Dendritic cell treated with granulocyte-macrophage colony-stimulating factor and Interleukin-4, amounts not matched to agents 40 ng/mL and 50 ng/mL, for 4 days (primary cell): ENCODE results near the gene TOR4A.
"Not testable (repeated sequence)": the region's sequence is repeated elsewhere in the genome, so short reads cannot be mapped to it uniquely, and the experiment has no call there.

ENCODE experiments used
- H3K27ac Mint-ChIP-seq: one replicate; pipeline ENCODE4 v1.8.0; 2022; ENCODE audit warnings: mild to moderate bottlenecking, mixed read lengths
- H3K27me3 Mint-ChIP-seq: one replicate; pipeline ENCODE4 v1.8.0; 2022; ENCODE audit warnings: mild to moderate bottlenecking, mixed read lengths
- H3K36me3 Mint-ChIP-seq: one replicate; pipeline ENCODE4 v1.8.0; 2022; ENCODE audit warnings: low read depth, mixed read lengths
- H3K4me1 Mint-ChIP-seq: one replicate; pipeline ENCODE4 v1.8.0; 2022; ENCODE audit warnings: low read depth, mixed read lengths
- H3K4me3 Mint-ChIP-seq: one replicate; pipeline ENCODE4 v1.8.0; 2022; ENCODE audit warnings: mild to moderate bottlenecking, moderate library complexity, mixed read lengths
- H3K9me3 Mint-ChIP-seq: one replicate; pipeline ENCODE4 v1.8.0; 2022; ENCODE audit warnings: mixed read lengths
- intact Hi-C: fragments of 100-400 bp; cut with micrococcal nuclease; formaldehyde crosslinking; loops from one replicate; pipeline ENCODE4 v1.15.0; 2022

TOR4A gene

DNA sequence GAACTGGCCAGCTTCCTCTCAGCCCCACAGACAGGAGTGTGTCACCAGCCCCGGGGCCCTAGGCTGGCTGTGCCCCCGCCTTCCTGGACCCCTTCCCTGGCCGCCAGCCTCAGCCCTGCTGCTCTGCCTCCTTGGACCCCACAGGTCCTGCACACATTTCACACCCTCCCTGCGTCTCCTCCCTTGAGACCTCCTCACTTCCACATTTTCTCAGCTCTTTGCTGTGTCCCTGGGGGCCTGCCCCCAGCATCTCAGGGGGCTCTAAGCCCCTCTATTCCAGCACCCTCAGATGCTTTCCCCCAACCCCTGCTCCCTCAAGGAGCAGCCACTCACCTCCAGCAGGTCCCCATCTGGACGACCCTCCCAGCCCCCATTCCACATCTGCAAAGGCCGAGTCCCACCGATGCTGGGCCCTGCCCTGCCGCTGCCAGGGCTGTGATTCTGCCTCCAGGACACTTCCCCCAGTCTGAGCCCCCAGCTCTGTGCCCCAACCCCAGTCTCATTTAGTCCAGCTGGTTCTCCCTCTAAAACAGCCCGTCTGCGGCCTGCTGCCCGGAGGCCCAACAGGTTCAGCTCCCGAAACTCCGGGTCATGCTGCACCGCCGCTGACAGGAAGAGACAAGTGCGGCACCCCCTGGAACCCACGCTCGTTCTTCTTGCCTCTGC is 42.6 kb upstream of the TOR4A start:
- no peak overlapping the region for H3K4me3 Mint-ChIP-seq
- H3K4me1 Mint-ChIP-seq = peaks cover 32% of the 10 kb centered on the region
- no peak overlapping the region for H3K27ac Mint-ChIP-seq
- peaks cover 39% of the 10 kb centered on the region for H3K27me3 Mint-ChIP-seq
- intact Hi-C loops = no loop called here
- peaks cover 6% of the 10 kb centered on the region for H3K36me3 Mint-ChIP-seq
- no peaks in the 10 kb centered on the region for H3K9me3 Mint-ChIP-seq

DNA sequence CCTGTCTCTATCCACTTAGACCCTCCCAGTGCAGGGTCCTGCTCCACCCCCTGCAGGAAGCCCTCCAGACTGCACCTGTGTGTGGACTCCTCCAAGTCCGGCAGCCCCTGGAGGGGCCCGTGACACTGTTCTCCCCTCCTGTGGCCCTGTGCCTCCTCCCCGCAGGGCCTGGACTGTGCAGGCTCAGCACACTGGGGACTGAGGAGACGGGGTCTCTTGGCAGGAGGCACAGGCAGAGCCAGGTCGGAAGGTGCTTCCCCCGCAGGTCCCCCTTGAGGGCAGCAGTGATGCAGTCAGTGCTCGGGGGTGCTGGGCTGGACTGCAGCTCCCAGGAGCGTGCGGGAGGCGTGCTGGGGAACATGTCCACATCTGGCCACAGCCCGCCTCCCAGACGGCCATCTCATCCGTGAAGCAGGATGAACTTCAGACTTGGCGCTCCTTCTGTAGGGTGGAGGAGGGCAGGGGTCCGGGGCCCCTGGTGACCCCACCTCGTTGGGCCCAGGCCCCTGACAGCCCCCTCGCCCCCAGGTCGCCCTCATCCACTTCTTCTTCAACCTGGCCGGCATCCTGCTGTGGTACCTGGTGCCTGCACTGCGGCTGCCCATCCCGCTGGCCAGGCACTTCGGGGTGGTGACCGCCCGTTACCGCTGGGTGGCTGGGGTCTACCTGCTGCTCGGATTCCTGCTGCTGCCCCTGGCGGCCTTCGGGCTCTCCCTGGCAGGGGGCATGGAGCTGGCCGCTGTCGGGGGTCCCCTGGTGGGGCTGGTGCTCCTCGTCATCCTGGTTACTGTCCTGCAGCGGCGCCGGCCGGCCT is 41.9 kb upstream of the TOR4A start:
- peaks cover 32% of the 10 kb centered on the region for H3K4me1 Mint-ChIP-seq
- no peak overlapping the region for H3K27ac Mint-ChIP-seq
- peaks cover 6% of the 10 kb centered on the region for H3K36me3 Mint-ChIP-seq
- intact Hi-C loops = no loop called here
- no peaks in the 10 kb centered on the region for H3K9me3 Mint-ChIP-seq
- no peak overlapping the region for H3K4me3 Mint-ChIP-seq
- peaks cover 34% of the 10 kb centered on the region for H3K27me3 Mint-ChIP-seq

DNA sequence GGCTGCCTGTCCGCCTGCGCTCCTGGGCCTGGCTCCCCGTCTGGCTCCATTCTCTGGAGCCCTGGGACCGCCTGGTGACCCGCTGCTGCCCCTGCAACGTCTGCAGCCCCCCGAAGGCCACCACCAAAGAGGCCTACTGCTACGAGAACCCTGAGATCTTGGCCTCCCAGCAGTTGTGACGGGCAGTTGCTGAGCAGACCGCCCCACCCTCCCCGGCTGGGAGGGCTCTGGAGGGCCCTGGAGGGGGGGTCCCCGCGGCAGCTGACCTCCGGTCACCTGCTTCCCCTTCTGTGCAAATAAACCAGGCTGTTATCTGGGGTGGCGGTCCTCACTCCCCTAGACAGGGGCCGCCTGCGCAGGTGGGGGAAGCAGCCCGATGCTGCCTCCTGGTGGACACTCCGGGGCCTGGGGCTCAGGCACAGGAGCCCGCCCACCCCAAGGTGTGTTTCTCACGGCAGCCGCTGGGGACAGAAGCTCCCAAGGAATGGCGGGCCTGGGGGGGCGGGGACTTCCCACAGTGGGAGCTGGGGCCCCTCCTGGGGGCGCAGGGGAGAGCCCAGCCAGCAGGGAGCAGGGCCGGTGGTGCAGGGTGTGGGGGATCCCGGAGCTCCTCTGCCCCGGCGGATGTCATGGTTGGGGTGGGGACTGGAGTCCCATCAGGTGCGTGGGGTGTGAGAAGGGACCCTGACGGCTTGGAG is 41.1 kb upstream of the TOR4A start:
- H3K27ac Mint-ChIP-seq = no peak overlapping the region
- intact Hi-C loops = no loop called here
- H3K4me3 Mint-ChIP-seq = no peak overlapping the region
- H3K4me1 Mint-ChIP-seq = peaks cover 32% of the 10 kb centered on the region
- H3K36me3 Mint-ChIP-seq = peaks cover 12% of the 10 kb centered on the region
- peaks cover 31% of the 10 kb centered on the region for H3K27me3 Mint-ChIP-seq
- no peaks in the 10 kb centered on the region for H3K9me3 Mint-ChIP-seq

DNA sequence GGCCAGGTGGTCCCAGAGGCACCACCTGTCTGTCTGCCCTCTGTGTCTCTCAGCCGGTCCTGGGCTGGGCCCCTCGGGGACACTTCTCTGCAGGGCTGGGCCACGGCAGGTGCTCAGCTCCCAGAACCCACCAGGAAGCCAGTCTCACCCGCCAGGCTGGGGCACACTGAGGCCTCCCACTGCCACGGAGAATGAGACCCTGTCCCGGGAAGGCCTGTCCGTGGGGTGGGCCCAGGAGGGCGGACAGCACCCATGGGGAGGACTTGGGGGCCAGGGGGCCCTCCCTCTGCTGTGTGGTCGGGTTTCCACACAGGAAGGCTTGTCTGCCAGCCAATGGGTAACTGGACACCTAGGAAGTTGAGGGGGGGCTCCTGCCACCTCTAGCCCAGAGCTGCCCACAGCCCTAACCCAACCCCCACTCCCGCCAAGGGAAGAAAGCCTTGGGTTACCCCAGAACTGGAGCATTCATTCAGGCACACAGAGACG is 40.5 kb upstream of the TOR4A start:
- Mint-ChIP-seq H3K36me3 (peaks cover 16% of the 10 kb centered on the region), H3K9me3 (no peaks in the 10 kb centered on the region), H3K27me3 (peaks cover 28% of the 10 kb centered on the region), H3K27ac (no peak overlapping the region), H3K4me1 (peaks cover 32% of the 10 kb centered on the region), H3K4me3 (no peak overlapping the region)
- intact Hi-C loops = no loop called here

DNA sequence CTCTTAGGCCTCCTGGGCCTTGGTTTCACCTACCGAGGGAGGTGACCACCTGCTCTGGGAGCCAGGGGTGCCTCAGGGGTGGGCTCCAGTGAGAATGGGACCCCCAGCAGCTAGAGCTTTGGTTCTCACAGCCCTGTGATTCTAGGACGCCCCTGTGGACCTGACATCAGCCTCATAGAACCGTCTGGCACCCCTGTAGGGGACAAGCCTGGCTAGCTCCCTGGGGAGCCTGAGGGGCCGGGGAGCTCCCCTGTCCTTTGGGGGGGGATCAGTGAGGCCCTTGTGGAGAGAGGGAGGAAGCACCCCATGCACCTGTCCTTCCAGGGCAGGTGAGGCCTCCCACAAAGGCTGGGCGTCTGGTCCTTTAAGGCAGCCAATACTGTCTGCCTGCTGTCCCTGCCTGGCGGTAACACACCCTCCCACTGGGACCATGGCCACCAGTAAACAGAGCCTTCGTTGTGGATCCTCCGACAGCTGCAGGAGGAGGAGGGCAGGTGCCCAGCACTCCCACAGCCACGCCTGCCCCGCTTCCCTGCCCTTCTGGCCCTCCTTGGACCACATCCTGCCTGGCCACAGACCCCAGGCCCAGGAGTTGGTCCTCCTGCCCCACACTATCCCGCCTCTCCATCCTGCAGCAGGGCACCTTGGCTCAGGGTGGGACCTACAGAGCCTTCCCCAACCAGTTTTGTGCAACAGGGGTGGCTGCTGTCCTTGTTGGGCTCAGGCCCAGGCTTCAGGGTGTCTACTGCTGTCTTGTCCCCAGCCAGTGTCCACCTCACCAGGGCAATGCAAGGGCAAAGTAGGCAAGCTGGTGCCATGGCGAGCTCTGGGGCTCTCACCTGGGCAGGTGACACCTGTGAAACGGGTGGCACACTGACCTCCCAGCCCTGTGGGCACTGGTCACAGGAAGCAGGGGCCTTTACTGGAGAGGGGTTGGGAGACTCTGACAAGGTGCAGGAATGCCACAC is 39.5 kb upstream of the TOR4A start:
- peaks cover 27% of the 10 kb centered on the region for H3K36me3 Mint-ChIP-seq
- H3K4me1 Mint-ChIP-seq = peaks cover 42% of the 10 kb centered on the region
- intact Hi-C loops = no loop called here
- H3K9me3 Mint-ChIP-seq = no peaks in the 10 kb centered on the region
- peaks cover 20% of the 10 kb centered on the region for H3K27me3 Mint-ChIP-seq
- H3K27ac Mint-ChIP-seq = no peak overlapping the region
- H3K4me3 Mint-ChIP-seq = no peak overlapping the region

DNA sequence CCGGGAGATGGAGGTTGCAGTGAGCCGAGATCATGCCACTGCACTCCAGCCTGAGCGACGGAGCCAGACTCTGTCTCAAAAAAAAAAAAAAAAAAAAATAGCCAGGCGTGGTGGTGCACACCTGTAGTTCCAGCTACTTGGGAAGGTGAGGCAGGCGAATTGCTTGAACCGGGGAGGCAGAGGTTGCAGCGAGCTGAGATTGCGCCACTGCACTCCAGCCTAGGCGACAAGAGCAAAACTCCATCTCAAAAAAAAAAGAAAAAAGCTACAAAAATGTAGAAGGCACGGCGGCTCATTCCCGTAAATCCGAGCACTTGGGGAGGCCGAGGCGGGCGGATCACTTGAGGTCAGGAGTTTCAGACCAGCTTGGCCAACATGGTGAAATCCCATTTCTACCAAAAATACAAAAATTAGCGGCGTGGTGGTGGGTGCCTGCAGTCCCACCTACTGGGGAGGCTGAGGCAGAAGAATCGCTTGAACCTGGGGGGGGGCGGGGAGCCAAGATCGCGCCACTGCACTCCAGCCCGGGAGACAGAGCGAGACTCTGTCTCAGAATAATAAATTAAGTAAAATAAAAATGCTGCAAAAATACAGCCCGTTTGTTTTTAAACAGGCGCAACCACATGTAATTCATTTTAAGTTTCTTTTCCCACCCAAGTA is 37.9 kb upstream of the TOR4A start:
- intact Hi-C loops, H3K9me3 Mint-ChIP-seq: not testable (repeated sequence)
- Mint-ChIP-seq H3K36me3 (peaks cover 39% of the 10 kb centered on the region), H3K27ac (peak overlapping the region; percentile 90), H3K4me3 (peak overlapping the region; percentile 78), H3K4me1 (peaks cover 57% of the 10 kb centered on the region), H3K27me3 (peaks cover 14% of the 10 kb centered on the region)

DNA sequence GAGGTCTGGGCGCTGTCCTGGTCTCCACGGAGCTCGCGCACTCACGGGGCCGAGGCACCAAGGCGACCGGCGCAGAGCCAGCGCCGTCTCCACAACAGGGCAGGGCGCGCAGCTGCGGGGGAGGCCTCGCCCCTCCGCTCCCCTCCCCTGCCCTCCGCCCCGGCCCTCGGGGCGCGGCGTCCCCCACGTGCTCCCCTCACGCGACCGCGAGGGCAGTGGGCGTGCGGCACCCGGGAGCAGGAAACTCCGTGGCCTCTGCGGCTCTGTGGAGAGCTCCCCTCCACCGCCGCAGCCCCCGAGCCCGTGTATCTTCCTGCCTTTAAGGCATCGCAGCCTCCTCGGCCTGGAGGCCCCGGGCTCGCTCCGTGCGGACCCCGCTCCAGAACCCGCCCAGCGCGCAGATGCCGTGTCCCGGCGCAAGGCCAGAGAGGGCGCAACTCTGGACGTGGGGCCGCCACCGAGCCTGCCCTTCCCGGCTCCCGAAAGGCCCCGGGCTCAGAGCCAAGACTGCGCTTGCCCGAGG is 37.1 kb upstream of the TOR4A start:
- intact Hi-C loops = no loop called here
- Mint-ChIP-seq H3K4me1 (peaks cover 57% of the 10 kb centered on the region), H3K4me3 (peak overlapping the region; percentile 78), H3K9me3 (no peaks in the 10 kb centered on the region), H3K27me3 (peaks cover 7% of the 10 kb centered on the region), H3K36me3 (peaks cover 39% of the 10 kb centered on the region), H3K27ac (peak overlapping the region; percentile 90)

DNA sequence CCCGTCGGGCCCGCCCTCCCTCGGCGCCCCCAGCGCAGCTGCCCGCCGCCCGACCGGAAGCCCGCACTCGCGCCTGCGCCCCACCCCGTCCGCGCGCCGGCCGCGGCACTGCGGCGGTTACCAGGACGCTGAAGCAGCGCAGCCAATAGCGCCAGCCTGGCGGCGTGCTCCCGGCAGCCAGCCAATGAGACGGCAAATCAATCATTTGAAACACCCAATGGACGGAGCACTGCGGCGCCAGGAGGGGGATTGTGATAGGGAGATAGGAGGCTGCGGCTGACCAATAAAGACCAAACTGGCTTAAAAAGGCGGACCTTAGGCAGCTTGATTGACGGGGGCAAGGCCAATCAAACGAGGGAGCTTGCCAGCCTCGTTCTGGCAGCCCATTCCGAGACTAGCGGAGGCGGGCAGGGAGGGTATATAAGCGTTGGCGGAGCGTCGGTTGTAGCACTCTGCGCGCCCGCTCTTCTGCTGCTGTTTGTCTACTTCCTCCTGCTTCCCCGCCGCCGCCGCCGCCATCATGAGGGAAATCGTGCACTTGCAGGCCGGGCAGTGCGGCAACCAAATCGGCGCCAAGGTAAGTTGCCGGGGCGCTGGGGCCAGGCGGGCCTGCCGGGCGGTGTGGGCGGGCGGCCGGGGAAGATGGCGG is 36.6 kb upstream of the TOR4A start, which contains the start of gene TUBB4B:
Gene TUBB4B (plus strand): TSS at position 447 of the 649 bp plus-strand sequence. CDS start 74 bp downstream, at position 521.
- intact Hi-C loops = loop anchor here (1.0 kb wide), 1 partner anchor 14 kb away; the partner anchor contains the start of gene NELFB
- Mint-ChIP-seq H3K4me3 (peak within 1 kb of the TSS; percentile 86), H3K27me3 (peaks cover 3% of the 10 kb centered on the region), H3K36me3 (peaks cover 39% of the 10 kb centered on the region), H3K4me1 (peaks cover 56% of the 10 kb centered on the region), H3K9me3 (no peaks in the 10 kb centered on the region), H3K27ac (peak within 1 kb of the TSS; percentile 90)

DNA sequence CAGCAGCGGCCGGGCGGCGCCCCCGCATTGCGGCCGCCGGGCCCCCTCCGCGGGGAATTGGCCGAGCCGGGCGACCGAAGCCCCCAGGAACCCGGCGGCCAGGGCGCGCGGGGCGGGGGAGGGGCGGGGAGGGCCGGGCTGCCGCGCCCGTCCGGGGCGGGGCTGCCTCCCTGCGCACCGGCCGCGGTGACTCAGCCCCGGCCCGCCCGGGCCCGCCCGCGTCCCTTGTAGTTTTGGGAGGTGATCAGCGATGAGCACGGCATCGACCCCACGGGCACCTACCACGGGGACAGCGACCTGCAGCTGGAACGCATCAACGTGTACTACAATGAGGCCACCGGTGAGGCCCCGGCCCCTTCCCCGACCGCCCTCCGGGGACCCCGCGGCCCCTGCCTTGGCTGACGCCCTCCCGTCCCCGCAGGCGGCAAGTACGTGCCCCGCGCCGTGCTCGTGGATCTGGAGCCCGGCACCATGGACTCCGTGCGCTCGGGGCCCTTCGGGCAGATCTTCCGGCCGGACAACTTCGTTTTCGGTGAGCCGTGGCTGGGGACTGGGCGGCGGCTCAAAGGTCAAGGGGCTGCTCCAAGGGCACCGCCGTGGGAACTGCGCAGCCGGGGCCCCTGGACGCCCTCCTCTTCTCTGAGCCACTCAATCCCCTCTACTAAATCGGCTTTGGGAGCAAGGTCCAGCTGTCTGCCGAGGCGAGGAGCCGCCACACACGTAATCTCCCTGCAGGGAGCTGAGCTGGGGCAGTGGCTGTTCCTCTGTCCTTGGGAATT is 35.8 kb upstream of the TOR4A start:
- H3K4me3 Mint-ChIP-seq = peak overlapping the region; percentile 86
- H3K9me3 Mint-ChIP-seq = no peaks in the 10 kb centered on the region
- H3K27ac Mint-ChIP-seq = peak overlapping the region; percentile 90

DNA sequence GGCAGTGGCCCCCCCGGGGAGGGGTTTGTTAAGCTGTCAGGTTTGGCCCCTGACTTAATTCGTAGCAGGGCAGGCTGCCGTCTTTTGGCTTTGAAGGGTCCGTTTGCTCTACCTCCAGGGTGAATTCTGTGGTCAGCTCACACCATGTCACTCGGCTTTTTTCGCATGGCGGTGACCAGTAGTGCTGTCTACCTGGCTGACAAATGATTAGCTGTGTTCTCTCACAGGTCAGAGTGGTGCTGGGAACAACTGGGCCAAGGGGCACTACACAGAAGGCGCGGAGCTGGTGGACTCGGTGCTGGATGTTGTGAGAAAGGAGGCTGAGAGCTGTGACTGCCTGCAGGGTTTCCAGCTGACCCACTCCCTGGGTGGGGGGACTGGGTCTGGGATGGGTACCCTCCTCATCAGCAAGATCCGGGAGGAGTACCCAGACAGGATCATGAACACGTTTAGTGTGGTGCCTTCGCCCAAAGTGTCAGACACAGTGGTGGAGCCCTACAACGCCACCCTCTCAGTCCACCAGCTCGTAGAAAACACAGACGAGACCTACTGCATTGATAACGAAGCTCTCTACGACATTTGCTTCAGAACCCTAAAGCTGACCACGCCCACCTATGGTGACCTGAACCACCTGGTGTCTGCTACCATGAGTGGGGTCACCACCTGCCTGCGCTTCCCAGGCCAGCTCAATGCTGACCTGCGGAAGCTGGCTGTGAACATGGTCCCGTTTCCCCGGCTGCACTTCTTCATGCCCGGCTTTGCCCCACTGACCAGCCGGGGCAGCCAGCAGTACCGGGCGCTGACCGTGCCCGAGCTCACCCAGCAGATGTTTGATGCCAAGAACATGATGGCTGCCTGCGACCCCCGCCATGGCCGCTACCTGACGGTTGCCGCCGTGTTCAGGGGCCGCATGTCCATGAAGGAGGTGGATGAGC is 35.0 kb upstream of the TOR4A start:
- peaks cover 39% of the 10 kb centered on the region for H3K36me3 Mint-ChIP-seq
- peak overlapping the region; percentile 90 for H3K27ac Mint-ChIP-seq
- H3K4me1 Mint-ChIP-seq = peaks cover 43% of the 10 kb centered on the region
- peak overlapping the region; percentile 78 for H3K4me3 Mint-ChIP-seq
- H3K9me3 Mint-ChIP-seq = no peaks in the 10 kb centered on the region
- no peaks in the 10 kb centered on the region for H3K27me3 Mint-ChIP-seq
- intact Hi-C loops = no loop called here

More for the DNA sequence above, 35.8 kb upstream of the TOR4A start:
- peaks cover 50% of the 10 kb centered on the region for H3K4me1 Mint-ChIP-seq
- H3K27me3 Mint-ChIP-seq = no peaks in the 10 kb centered on the region
- intact Hi-C loops = loop anchor here (1.0 kb wide), 1 partner anchor 14 kb away; the partner anchor contains the start of gene NELFB
- H3K36me3 Mint-ChIP-seq = peaks cover 39% of the 10 kb centered on the region

DNA sequence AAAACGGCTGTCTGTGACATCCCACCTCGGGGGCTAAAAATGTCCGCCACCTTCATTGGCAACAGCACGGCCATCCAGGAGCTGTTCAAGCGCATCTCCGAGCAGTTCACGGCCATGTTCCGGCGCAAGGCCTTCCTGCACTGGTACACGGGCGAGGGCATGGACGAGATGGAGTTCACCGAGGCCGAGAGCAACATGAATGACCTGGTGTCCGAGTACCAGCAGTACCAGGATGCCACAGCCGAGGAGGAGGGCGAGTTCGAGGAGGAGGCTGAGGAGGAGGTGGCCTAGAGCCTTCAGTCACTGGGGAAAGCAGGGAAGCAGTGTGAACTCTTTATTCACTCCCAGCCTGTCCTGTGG is 34.3 kb upstream of the TOR4A start:
- H3K9me3 Mint-ChIP-seq, H3K4me3 Mint-ChIP-seq, intact Hi-C loops, H3K27me3 Mint-ChIP-seq, H3K27ac Mint-ChIP-seq: not testable (repeated sequence)
- Mint-ChIP-seq H3K36me3 (peaks cover 39% of the 10 kb centered on the region), H3K4me1 (peaks cover 37% of the 10 kb centered on the region)
